Activated gamma-delta T cell treated with anti-CD3 and anti-CD28 coated beads, Interleukin-2, amount 50 U/mL, for 16 hours (primary cell): Measurements from ENCODE around the gene KCNC3.

ENCODE experiments used
- DNase-seq: peaks from one replicate; pipeline ENCODE4 v3.0.0-alpha.2; 2020; ENCODE audit warnings: low read depth

Gene KCNC3

DNA sequence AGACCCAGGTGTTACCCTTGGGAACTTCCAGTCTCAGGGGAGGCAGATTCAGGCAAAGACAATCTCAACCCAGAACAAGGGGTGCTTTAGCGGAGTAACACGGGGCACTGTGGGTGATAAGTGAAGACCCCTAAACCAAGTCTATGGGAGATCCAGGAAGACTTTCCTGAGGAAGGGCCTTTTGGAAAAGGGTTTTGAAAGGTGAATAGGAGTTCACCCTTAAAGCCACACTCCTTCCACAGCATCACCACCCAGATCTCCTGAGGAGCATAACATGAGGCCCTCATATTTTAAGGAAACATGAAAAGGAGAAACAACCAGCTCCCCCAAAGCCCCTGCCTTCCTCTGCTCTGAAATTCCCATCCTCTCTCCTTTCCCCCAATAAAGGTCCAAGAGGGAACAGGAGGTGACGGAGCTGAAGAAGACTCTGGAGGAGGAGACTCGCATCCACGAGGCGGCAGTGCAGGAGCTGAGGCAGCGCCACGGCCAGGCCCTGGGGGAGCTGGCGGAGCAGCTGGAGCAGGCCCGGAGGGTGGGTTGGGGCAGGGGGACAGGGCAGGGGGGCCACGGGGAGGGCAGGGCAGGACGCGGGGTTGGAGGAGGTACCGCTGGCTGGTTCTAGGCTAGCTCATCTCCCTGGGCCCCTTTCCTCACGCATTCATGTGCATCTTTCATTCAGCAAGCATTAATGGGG, 52.7 kb downstream of the KCNC3 start:
- DNase-seq, result no peak

DNA sequence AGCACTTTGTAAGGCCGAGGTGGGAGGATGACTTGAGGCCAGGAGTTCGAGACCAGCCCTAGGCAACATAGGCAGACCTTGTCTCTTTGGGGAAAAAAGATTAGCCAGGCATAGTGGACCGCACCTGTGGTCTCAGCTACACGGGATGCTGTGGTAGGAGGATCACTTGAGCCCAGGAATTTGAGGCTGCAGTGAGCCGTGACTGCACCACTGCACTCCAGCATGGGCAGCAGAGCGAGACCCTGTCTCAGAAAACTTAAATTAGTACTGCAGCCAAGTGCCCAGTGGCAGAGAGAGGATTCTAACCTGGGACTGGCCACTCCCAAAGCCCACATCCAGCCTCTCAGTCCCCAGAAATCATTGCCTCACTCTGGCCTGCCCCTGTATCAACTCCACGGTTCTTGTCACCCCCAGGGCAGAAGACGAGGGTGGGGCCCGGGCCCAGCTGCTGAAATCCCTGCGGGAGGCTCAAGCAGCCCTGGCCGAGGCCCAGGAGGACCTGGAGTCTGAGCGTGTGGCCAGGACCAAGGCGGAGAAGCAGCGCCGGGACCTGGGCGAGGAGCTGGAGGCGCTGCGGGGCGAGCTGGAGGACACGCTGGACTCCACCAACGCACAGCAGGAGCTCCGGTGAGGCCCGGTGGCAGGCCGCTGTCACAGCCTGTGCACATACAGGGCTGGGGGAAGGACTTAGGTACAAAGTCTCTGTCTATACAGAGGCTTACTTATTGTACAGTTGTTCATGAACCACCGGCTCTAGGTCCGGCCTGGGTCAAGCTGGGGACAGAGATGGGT, 53.4 kb downstream of the KCNC3 start:
- no peak for DNase-seq

DNA sequence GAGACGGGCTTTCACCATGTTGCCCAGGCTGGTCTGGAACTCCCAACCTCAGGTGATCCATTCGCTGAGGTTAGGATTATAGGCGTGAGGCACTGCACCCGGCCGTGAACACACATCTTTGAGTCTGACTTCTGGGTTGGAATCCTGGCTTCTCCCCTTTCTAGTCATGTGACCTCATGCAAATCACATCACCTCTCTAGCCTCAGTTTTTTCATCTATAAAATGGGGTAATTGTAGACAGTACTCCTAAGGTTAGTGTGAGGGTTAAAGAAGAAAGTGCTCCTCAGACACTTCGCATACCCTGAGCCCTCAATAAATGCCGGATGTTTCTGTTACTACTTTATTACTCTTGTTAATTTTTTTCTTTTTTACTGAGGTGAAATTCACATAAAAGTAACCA, 55.4 kb downstream of the KCNC3 start:
- DNase-seq, result no peak

DNA sequence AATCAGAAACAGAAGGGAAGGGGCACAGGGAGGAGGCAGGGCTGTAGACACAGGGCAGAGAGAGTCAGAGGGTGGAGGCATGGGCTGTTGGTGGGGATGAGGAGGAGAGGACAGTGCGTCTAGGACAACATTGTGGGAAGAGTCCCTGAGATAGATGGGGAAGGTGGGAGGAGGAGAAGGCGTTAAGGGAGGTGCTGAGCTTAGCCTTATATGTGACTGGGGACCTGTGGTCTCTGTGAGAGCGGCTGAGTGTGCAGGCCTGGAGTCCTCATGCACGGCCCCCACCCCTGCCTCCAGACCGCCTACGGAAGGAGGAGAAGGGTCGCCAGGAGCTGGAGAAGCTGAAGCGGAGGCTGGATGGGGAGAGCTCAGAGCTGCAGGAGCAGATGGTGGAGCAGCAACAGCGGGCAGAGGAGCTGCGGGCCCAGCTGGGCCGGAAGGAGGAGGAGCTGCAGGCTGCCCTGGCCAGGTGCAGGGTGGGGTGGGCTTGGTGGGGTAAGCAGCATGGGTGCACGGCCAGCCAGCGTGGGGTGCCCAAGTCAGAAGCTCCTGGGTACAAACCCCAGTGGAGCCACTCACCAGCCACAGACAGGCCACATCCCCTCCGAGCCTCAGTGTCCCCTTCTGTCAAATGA, 56.8 kb downstream of the KCNC3 start:
- no peak for DNase-seq

DNA sequence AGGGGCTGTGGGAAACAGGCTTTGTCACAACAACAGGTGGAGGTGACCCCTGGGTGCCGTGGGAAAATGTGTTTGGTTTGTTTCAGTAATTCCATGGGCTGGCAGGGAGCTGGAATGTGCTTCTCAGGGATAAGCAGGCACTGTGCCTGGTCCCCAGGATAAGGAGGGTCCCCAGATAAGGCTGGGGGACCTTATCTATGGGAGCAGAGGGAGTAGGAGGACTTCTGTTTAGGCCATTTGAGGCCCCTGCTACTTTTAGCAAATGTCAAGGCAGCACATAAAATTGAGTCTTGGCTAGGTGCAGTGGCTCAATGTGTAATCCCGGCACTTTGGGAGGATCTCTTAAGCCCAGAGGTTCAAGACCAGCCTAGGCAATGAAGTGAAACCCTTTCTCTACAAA, 59.5 kb downstream of the KCNC3 start:
- DNase-seq, result no peak

DNA sequence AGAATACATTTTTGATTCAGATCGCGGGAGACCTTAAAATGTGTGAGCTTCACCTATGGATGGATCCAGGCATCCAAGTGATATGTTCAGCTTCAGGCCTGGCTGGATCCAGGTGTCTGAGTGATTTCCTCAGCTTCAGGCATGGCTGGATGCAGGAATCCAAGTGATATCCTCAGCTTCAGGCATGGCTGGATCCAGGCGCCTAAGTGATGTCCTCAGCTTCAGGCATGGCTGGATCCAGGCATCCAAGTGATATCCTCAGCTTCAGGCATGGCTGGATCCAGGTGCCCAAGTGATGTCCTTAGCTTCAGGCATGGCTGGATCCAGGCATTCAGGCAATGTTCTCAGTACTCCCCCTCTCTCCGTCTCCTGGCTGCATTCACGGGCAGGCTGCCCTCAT, 60.7 kb downstream of the KCNC3 start:
- DNase-seq, result no peak

DNA sequence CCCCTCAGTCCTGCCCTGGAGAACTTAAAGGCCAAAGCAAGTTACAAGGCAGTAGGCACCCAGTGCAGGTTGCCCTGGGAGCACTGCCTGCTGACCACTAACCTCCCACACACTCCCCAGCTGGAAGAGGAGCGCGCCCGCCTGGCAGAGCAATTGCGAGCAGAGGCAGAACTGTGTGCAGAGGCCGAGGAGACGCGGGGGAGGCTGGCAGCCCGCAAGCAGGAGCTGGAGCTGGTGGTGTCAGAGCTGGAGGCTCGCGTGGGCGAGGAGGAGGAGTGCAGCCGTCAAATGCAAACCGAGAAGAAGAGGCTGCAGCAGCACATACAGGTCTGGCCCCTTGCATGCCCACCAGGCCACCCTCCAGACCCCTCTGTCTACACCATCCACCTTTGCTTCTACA, 61.1 kb downstream of the KCNC3 start:
- DNase-seq, result no peak

DNA sequence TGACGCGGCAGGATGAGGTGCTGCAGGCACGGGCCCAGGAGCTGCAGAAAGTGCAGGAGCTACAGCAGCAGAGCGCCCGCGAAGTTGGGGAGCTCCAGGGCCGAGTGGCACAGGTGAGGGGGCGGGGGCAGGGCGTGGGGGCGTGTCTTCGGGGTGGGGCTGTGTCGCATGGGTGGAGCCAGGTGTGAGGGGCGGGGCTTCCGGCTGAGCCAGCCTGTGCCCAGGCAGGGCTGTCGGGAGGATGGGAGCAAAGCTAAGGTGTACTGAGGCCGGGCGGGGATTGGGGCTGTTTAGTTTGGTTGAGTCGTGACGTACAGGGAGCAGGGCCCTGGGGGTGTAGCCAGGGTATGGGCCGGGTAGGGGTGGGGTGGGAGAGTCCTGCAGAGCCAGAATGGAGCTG, 62.3 kb downstream of the KCNC3 start:
- no peak for DNase-seq

DNA sequence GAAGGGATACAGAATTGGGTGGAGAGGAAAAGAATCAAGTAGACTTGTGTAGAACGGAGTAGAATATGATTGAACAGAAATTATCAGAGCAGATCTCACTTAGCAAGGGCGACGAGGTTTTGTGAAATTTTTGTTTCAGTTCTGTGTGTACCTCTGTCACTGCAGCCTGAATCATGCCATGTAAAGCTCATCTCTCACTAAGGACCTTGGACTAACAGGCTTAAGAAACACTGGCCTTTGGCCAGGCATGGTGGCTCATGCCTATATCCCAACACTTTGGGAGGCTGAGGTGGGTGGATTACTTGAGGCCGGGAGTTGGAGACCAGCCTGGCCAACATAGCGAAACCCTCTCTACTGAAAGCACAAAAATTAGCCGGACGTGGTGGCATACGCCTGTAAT, 63.1 kb downstream of the KCNC3 start:
- no peak for DNase-seq

DNA sequence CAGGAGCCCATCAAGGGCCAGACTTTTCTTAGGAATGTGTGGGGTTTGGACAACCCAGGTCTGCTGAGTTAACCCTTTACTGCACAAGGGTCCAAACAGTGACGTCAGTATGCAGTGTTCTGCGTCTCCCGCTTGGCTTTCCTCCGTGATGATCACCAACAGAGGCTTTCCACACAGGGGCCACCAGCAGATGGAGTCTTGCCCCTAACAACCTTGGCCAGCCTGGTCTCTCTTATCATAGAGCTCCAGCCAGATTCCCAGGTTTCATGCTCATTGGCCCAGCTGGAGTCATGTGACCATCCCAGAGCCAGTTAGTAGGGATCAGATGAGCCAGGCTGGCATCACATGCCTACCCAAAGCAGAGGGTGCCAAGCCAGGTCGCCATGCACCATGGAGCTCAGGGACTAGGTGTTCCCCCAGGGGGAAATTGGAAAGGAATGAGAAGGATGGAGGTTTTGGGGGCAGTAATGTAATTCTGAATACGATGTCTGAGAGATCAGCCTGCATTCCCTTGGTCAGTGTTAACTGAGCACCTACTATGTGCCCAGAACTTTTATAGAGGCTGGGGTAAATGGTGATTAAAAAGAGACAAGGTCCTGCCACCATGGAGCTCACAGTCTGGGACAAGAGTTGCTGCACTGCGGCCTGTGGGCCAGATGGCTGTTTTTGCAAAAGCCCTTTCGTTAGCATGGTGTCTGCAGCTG, 64.5 kb downstream of the KCNC3 start:
- DNase-seq, result no peak

DNA sequence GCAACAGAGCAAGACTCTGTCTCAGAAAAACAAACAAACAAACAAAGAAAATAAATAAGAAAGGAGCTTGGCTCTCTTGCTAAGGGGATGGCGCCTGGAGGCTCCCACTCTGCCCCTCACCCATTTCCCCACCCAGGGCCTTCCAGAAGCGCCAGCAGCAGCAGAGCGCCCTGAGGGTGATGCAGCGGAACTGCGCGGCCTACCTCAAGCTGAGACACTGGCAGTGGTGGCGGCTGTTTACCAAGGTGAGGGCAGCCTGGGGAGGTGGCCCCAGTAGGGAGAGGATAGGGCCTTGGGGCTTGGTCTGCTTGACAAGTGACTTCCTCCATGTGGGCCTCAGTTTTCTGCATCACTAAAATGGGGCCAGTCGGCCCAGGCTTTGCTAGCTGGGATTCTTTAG, 66.0 kb downstream of the KCNC3 start:
- DNase-seq, result no peak
